ENCODE data around the gene DLGAP5.

DLGAP5 gene

GRCh38 chr14:55180434-55180833 is 11.0 kb downstream of the DLGAP5 start:
- DNase-seq, result no peak

- DNase-seq, result no peak
Observed at GRCh38 chr14:55180006-55180405, 11.4 kb downstream of the DLGAP5 start.

- DNase-seq, result no peak
Observed at GRCh38 chr14:55170526-55170925, 20.9 kb downstream of the DLGAP5 start.

- DNase-seq, result peak; percentile 18
Observed at GRCh38 chr14:55160989-55161388, 30.4 kb downstream of the DLGAP5 start.

- DNase-seq, result no peak
Observed at GRCh38 chr14:55158412-55158811, 33.0 kb downstream of the DLGAP5 start.

DNA sequence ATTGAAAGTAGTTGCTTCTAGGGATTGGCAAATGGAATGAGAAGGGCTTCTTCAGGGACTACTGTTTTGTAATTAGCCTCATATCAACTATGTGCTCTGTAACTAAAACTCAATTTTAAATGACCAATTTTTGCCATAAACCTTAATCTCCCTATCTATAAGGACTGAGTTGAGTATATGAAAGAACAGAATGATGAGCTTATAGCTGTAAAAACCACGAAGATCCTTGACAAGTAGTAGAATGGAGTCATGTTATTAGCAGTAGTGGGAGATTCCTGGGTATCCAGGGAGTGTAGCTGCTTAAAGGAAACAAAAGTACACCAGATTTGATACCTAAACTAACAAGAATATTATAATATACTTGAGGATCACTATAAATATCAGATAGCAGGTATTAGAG is 34.3 kb downstream of the DLGAP5 start:
- no peak for DNase-seq

DNA sequence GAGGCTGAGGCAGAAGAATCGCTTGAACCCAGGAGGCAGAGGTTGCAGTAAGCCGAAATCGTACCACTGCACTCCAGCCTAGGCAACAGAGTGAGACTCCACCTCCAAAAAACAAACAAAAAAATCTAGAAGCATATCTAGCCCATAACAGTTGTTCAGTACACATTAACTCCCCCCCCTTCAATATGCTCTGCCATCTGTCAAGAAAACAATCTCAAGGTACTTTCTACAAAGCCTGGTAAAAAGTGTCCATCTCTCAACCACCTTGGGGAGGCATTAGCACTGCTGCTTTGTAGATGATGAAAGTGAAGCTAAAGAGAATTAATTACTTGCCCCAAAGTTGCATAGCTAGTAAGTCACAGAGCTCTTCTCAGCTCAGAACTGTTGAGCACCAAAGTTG is 37.4 kb downstream of the DLGAP5 start:
- no peak for DNase-seq

GRCh38 chr14:55152052-55152753 is 39.2 kb downstream of the DLGAP5 start:
- DNase-seq, result no peak

GRCh38 chr14:55151601-55152000 is 39.8 kb downstream of the DLGAP5 start:
- no peak for DNase-seq

- no peak for DNase-seq
Observed at GRCh38 chr14:55146425-55146824, 45.0 kb downstream of the DLGAP5 start.

DNA sequence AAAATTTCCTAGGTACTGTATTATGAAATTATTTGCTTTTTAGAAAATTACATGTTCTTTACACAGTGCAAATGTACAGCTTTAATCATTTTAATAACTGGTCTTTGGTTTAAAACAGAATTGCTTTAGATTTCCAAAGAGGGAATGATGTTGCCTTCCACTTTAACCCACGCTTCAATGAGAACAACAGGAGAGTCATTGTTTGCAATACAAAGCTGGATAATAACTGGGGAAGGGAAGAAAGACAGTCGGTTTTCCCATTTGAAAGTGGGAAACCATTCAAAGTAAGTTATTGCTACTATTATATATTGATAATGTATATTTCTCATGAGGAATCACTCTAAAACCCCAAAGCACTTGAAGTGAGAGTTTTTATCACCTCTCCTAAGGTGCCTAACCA is 48.9 kb downstream of the DLGAP5 start:
- no peak for DNase-seq

- no peak for DNase-seq
Observed at GRCh38 chr14:55141825-55142224, 49.6 kb downstream of the DLGAP5 start.

DNA sequence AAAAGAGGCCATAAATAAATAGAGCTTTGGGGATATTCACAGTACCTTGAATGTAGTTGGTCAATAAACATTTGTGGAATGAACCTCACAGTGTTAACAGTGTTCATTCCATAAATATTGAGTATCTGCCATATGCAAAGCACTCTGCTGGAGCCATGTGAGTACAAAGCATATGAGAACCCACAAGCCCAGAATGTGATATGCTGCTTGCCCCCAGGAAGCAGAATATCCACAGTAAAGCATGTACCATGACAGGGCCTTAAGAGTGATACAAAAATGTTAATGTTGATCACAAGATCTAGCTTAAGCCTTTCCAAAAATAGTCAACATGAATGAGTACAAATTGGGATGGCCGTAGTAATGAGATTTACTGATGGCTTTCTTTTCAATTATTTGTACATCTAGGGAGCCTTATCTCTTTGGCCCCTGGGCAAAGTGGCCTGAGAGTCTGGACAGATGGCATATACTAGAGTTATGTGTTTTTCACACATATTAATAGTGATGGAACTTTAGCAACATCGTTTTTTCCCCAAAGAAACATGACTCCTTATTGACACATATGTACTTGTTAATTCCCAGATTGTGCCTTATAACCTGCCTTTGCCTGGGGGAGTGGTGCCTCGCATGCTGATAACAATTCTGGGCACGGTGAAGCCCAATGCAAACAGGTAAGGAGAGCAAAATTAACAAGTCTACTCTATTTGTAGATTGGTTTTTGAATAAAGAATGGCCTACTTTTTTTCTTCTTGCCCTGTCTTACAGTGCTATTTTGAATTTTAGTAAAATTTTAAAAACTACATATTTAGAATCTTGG is 51.5 kb downstream of the DLGAP5 start:
- no peak for DNase-seq

DNA sequence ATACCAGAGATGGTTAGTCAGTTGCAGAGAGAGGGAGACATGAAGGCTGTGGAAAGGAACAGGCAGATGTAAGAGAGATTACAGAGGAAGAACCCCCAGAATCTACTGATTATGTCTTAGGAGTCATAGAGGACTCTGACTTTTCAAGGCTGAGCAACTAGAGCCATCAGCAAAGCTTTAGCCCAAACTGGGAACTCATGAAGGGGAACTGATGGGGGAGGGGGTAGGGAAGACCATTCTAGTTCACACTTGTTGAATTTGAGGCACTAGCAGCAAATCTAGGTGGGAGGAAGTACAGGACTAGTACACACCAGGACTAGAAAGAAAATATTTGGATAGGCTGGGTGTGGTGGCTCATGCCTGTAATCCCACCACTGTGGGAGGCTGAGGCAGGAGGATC is 52.2 kb downstream of the DLGAP5 start:
- no peak for DNase-seq

DNA sequence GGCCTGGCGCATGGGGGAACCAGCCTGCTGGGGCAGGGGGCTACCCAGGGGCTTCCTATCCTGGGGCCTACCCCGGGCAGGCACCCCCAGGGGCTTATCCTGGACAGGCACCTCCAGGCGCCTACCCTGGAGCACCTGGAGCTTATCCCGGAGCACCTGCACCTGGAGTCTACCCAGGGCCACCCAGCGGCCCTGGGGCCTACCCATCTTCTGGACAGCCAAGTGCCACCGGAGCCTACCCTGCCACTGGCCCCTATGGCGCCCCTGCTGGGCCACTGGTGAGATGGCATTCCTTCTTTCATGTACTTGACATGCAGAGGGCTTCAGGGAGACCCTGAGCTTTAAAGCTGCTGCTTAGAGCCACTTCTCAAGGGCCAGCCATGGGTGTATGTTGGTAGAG is 53.3 kb downstream of the DLGAP5 start:
- no peak for DNase-seq

- no peak for DNase-seq
Observed at GRCh38 chr14:55136885-55137786, 54.2 kb downstream of the DLGAP5 start.

GRCh38 chr14:55136241-55136640 is 55.1 kb downstream of the DLGAP5 start:
- DNase-seq, result no peak

DNA sequence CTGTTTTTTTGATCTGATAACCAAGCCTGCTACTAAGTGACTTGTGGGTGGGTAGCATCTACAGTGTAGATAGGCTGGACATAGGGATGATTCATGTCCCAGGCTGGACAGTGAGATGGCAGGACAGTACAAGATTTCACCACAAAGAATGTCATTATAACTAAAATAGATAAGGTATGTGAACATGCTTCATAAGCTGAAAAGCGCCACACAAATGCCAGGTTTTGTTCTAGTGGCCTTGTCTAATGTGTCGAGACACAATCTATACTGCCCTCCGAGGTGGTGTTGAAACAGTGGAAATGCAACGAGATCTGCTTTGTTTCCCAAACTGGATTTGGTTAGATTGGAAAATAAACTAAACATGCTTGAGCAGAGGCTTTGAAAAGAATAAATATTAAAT is 58.0 kb downstream of the DLGAP5 start:
- no peak for DNase-seq

- no peak for DNase-seq
Observed at GRCh38 chr14:55131370-55132137, 59.8 kb downstream of the DLGAP5 start.

- DNase-seq, result no peak
Observed at GRCh38 chr14:55130196-55130550, 61.2 kb downstream of the DLGAP5 start.

DNA sequence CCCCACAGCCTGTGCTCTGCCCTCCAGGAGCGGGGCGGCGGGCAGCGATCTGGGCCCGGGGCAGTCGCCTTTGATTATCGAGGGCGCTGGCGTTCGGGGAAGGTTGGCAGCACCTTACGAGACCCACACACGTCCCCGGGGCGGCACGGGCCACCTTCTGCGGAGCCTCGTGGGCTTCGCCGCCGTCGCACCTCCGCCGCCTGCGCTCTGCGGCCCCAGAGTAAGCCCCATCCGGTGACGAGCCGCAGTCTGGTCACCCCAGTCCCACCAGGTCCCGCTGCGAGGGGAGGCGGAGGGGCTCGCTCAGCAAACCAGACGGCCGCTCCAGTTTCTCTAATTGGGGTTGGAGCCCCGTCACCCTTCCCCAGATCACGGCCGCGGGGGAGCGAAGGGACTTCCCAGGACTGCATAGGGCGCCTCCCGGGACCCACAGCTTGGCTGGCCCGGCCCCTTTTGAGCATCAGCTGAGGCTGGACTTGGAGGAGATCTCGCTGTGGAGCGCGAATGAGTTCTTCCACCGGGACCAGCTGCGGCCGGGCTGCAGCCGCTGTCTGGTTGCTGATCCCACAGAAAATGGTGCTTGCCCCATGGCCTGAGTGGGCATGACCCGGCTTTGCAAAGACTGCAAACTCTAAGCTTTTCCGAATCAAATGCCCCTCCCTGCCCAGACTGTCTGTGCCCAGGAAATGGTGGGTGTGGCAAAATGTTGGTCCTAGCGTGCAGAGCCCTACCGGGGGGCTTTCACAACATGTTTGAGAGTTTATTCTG is 61.8 kb downstream of the DLGAP5 start:
- DNase-seq, result no peak

- no peak for DNase-seq
Observed at GRCh38 chr14:55129086-55129427, 62.3 kb downstream of the DLGAP5 start, which contains the start of gene LGALS3. LGALS3 (plus strand) TSS chr14:55129252; CDS start chr14:55137374, 8,122 bp downstream.

Data from NCI-H446 treated with DMSO at 0.1 percent for 48 hours (cell line).